ENCODE results near the gene NEDD4L. TPM values are rescaled to one million over a fixed set of nuclear protein-coding genes. Genes with fewer than 3 reads are reported as not detected.

NEDD4L gene
- total and polyA plus RNA-seq, 5 donors from 2014 or later, result 4.4 to 19.6 (median 7.8) TPM

GRCh38 chr18:58105206-58105887, 61.3 kb downstream of the NEDD4L start:
- H3K27ac ChIP-seq (ENCODE audit: insufficient read depth, low read length, poor library complexity, severe bottlenecking), result no peak overlapping the region
- H3K27me3 Mint-ChIP-seq, result peaks cover 9% of the 10 kb centered on the region
- peaks cover 2% of the 10 kb centered on the region for H3K27me3 ChIP-seq (ENCODE audit: control insufficient read depth, insufficient read depth, low read length)
- H3K4me3 Mint-ChIP-seq, result no peak overlapping the region
- H3K36me3 Mint-ChIP-seq, result no peaks in the 10 kb centered on the region
- peaks cover 0 to 4% (median 0%) of the 10 kb centered on the region in 7 donors for H3K9me3 Mint-ChIP-seq
- H3K4me1 ChIP-seq (ENCODE audit: control insufficient read depth, insufficient read depth, low read length, poor library complexity, severe bottlenecking), result no peaks in the 10 kb centered on the region
- H3K36me3 ChIP-seq (ENCODE audit: control insufficient read depth, insufficient read depth, low read length), result no peaks in the 10 kb centered on the region
- DNase-seq, result no peak
- H3K4me3 ChIP-seq (ENCODE audit: low read depth, low read length), result no peak overlapping the region
- H3K27ac Mint-ChIP-seq, result no peak overlapping the region
- peaks cover 0 to 10% (median 5%) of the 10 kb centered on the region in 4 donors for H3K4me1 Mint-ChIP-seq
- H3K9me3 ChIP-seq (ENCODE audit: control insufficient read depth in 2 of 2, low read length in 2 of 2), result no peaks in the 10 kb centered on the region
- no peak for ATAC-seq (ENCODE audit: low read depth in 2 of 2)

GRCh38 chr18:58105888-58106260, 61.8 kb downstream of the NEDD4L start:
- Histone ChIP-seq H3K27me3 (ENCODE audit: control insufficient read depth, insufficient read depth, low read length) (peaks cover 2% of the 10 kb centered on the region), H3K36me3 (ENCODE audit: control insufficient read depth, insufficient read depth, low read length) (no peaks in the 10 kb centered on the region), H3K9me3 (ENCODE audit: control insufficient read depth in 2 of 2, low read length in 2 of 2) (no peaks in the 10 kb centered on the region), H3K27ac (ENCODE audit: insufficient read depth, low read length, poor library complexity, severe bottlenecking) (no peak overlapping the region), H3K4me3 (ENCODE audit: low read depth, low read length) (no peak overlapping the region), H3K4me1 (ENCODE audit: control insufficient read depth, insufficient read depth, low read length, poor library complexity, severe bottlenecking) (no peaks in the 10 kb centered on the region)
- DNase-seq (no peak), ATAC-seq (ENCODE audit: low read depth in 2 of 2) (no peak)
- no peak overlapping the region for H3K4me3 Mint-ChIP-seq
- peaks cover 0 to 10% (median 5%) of the 10 kb centered on the region in 4 donors for H3K4me1 Mint-ChIP-seq
- no peaks in the 10 kb centered on the region for H3K36me3 Mint-ChIP-seq
- H3K27ac Mint-ChIP-seq, result no peak overlapping the region
- peaks cover 0 to 4% (median 0%) of the 10 kb centered on the region in 7 donors for H3K9me3 Mint-ChIP-seq
- H3K27me3 Mint-ChIP-seq, result peaks cover 9% of the 10 kb centered on the region

DNA sequence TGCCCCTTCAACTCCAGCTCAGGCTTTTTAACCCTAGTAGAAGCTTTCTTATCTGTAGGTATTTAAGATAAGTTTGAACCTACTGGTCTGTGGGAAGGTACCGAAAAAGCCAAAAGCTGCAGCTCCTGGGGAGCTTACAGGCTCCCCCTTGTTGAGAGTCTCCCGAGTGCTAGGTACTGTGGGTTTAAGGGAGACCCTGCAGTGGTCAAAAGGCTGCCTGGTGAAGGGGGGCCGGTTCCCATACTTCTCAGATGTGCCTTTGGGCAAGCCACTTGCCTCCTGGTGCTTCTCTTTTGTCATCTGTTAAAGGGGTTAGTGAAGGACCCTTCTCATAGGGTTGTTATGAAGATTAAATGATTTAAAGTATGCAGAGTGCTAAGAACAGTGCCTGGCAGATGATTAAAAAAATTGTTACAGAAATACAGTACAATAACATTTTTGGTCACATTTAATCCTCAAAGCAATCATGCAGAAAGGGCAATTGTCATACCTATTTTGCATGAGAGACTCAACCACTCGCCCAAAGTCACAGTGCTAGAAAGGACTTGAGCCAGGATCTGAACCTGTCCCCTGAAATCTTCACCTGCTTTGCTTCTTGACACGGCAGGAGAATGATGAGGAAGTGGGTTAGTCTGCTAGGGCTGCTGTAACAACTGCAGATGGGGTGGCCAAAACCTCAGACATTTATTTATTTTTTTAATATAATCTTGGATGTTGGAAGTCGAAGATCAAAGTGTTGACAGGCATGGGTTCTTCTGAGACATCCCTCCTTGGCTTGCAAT, 62.5 kb downstream of the NEDD4L start:
- Histone ChIP-seq H3K27me3 (ENCODE audit: control insufficient read depth, insufficient read depth, low read length) (peaks cover 2% of the 10 kb centered on the region), H3K36me3 (ENCODE audit: control insufficient read depth, insufficient read depth, low read length) (no peaks in the 10 kb centered on the region), H3K4me1 (ENCODE audit: control insufficient read depth, insufficient read depth, low read length, poor library complexity, severe bottlenecking) (no peaks in the 10 kb centered on the region), H3K4me3 (ENCODE audit: low read depth, low read length) (no peak overlapping the region), H3K9me3 (ENCODE audit: control insufficient read depth in 2 of 2, low read length in 2 of 2) (no peaks in the 10 kb centered on the region), H3K27ac (ENCODE audit: insufficient read depth, low read length, poor library complexity, severe bottlenecking) (no peak overlapping the region)
- Mint-ChIP-seq H3K36me3 (no peaks in the 10 kb centered on the region), H3K4me1 (peaks cover 0 to 10% (median 4%) of the 10 kb centered on the region in 4 donors), H3K9me3 (peaks cover 0 to 4% (median 0%) of the 10 kb centered on the region in 7 donors), H3K27ac (no peak overlapping the region), H3K4me3 (no peak overlapping the region), H3K27me3 (peaks cover 9% of the 10 kb centered on the region)
- ATAC-seq (ENCODE audit: low read depth in 2 of 2), result no peak
- DNase-seq, result no peak

DNA sequence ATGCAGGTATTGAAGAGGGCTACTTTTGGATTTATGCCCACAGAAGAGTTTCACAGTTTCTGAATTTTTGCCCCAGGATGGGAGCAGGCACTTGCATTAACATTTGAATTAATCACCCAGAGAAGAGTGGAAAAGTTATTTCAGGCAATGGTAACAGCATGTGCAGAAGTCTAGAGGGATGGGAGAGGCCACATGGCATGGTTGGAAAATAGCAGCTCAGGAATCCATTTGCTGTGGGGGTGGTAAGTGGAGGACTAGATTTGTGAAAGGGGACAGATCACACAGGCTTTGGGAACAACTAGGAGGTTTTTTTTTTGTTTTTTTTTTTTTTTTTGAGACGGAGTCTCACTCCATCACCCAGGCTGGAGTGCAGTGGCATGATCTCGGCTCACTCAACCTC, 65.2 kb downstream of the NEDD4L start:
- Mint-ChIP-seq H3K27ac (no peak overlapping the region), H3K9me3 (peaks cover 0 to 1% (median 0%) of the 10 kb centered on the region in 7 donors), H3K27me3 (no peaks in the 10 kb centered on the region), H3K4me1 (peaks cover 0 to under 1% (median under 1%) of the 10 kb centered on the region in 4 donors), H3K4me3 (no peak overlapping the region), H3K36me3 (no peaks in the 10 kb centered on the region)
- H3K4me1 ChIP-seq (ENCODE audit: control insufficient read depth, insufficient read depth, low read length, poor library complexity, severe bottlenecking), result no peaks in the 10 kb centered on the region
- no peak overlapping the region for H3K27ac ChIP-seq (ENCODE audit: insufficient read depth, low read length, poor library complexity, severe bottlenecking)
- H3K27me3 ChIP-seq (ENCODE audit: control insufficient read depth, insufficient read depth, low read length), result peaks cover 2% of the 10 kb centered on the region
- ATAC-seq (ENCODE audit: low read depth in 2 of 2) (no peak), DNase-seq (no peak)
- no peak overlapping the region for H3K4me3 ChIP-seq (ENCODE audit: low read depth, low read length)
- no peaks in the 10 kb centered on the region for H3K36me3 ChIP-seq (ENCODE audit: control insufficient read depth, insufficient read depth, low read length)
- no peaks in the 10 kb centered on the region for H3K9me3 ChIP-seq (ENCODE audit: control insufficient read depth in 2 of 2, low read length in 2 of 2)

DNA sequence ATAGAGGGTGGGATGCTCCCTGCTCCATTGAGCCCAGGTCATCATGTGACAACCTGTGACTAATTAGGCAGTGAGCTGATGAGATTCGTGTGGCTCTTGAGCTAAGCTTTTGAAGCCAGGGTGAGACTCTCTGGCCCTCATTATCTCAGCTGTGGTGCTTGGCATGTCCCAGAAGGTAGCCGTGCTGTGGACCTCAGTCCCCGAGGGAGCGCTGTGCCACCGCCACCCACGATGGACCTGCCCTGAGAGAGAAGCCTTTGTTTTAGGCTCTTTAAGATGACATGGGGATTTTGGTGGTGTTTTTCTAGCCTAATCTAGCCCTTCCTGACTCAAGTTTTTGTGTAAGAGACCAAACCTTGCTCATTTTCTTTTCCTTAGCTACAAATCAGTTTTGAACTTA, 66.4 kb downstream of the NEDD4L start:
- Histone ChIP-seq H3K4me3 (ENCODE audit: low read depth, low read length) (no peak overlapping the region), H3K36me3 (ENCODE audit: control insufficient read depth, insufficient read depth, low read length) (no peaks in the 10 kb centered on the region), H3K4me1 (ENCODE audit: control insufficient read depth, insufficient read depth, low read length, poor library complexity, severe bottlenecking) (no peaks in the 10 kb centered on the region), H3K27me3 (ENCODE audit: control insufficient read depth, insufficient read depth, low read length) (no peaks in the 10 kb centered on the region), H3K27ac (ENCODE audit: insufficient read depth, low read length, poor library complexity, severe bottlenecking) (no peak overlapping the region), H3K9me3 (ENCODE audit: control insufficient read depth in 2 of 2, low read length in 2 of 2) (no peaks in the 10 kb centered on the region)
- no peaks in the 10 kb centered on the region for H3K27me3 Mint-ChIP-seq
- no peak overlapping the region for H3K27ac Mint-ChIP-seq
- H3K9me3 Mint-ChIP-seq, result peaks cover 0 to 1% (median 0%) of the 10 kb centered on the region in 7 donors
- ATAC-seq (ENCODE audit: low read depth in 2 of 2) (no peak), DNase-seq (no peak)
- no peaks in the 10 kb centered on the region for H3K4me1 Mint-ChIP-seq
- no peak overlapping the region for H3K4me3 Mint-ChIP-seq
- H3K36me3 Mint-ChIP-seq, result no peaks in the 10 kb centered on the region

GRCh38 chr18:58112174-58112573, 68.1 kb downstream of the NEDD4L start:
- no peak for DNase-seq
- Histone ChIP-seq H3K27ac (ENCODE audit: insufficient read depth, low read length, poor library complexity, severe bottlenecking) (no peak overlapping the region), H3K27me3 (ENCODE audit: control insufficient read depth, insufficient read depth, low read length) (no peaks in the 10 kb centered on the region), H3K36me3 (ENCODE audit: control insufficient read depth, insufficient read depth, low read length) (no peaks in the 10 kb centered on the region), H3K4me1 (ENCODE audit: control insufficient read depth, insufficient read depth, low read length, poor library complexity, severe bottlenecking) (no peaks in the 10 kb centered on the region), H3K9me3 (ENCODE audit: control insufficient read depth in 2 of 2, low read length in 2 of 2) (no peaks in the 10 kb centered on the region), H3K4me3 (ENCODE audit: low read depth, low read length) (no peak overlapping the region)
- no peak for ATAC-seq (ENCODE audit: low read depth in 2 of 2)
- H3K4me1 Mint-ChIP-seq, result no peaks in the 10 kb centered on the region
- no peaks in the 10 kb centered on the region for H3K36me3 Mint-ChIP-seq
- H3K4me3 Mint-ChIP-seq, result no peak overlapping the region
- H3K27me3 Mint-ChIP-seq, result no peaks in the 10 kb centered on the region
- peaks cover 0 to 1% (median 0%) of the 10 kb centered on the region in 7 donors for H3K9me3 Mint-ChIP-seq
- H3K27ac Mint-ChIP-seq, result no peak overlapping the region

DNA sequence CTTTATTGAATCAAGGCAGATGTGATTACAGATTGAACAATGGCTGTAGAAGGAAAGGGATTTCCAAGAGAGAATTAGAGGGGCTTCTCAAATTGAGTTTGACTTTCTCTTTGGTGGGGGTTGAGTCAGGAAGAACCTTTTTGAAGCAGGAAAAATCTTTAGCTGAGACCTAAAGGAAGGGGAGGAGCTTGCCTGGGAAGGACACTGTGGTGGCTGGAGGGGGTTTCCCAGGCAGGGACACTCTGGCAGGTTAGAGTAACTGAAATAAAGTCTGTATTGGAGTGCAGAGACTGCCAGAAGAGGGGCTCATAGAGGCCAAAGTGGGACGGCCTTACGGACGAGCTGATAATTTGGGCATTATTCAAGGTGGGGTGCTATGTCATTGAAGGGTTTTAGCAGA, 69.3 kb downstream of the NEDD4L start:
- DNase-seq, result no peak
- Mint-ChIP-seq H3K4me3 (no peak overlapping the region), H3K4me1 (no peaks in the 10 kb centered on the region), H3K27me3 (no peaks in the 10 kb centered on the region), H3K27ac (peak overlapping the region in 2 of 3 donors; percentile 23 to 34), H3K36me3 (no peaks in the 10 kb centered on the region), H3K9me3 (peaks cover 0 to 1% (median 0%) of the 10 kb centered on the region in 7 donors)
- H3K4me1 ChIP-seq (ENCODE audit: control insufficient read depth, insufficient read depth, low read length, poor library complexity, severe bottlenecking), result no peaks in the 10 kb centered on the region
- H3K27me3 ChIP-seq (ENCODE audit: control insufficient read depth, insufficient read depth, low read length), result no peaks in the 10 kb centered on the region
- no peak overlapping the region for H3K4me3 ChIP-seq (ENCODE audit: low read depth, low read length)
- no peak overlapping the region for H3K27ac ChIP-seq (ENCODE audit: insufficient read depth, low read length, poor library complexity, severe bottlenecking)
- H3K9me3 ChIP-seq (ENCODE audit: control insufficient read depth in 2 of 2, low read length in 2 of 2), result no peaks in the 10 kb centered on the region
- no peaks in the 10 kb centered on the region for H3K36me3 ChIP-seq (ENCODE audit: control insufficient read depth, insufficient read depth, low read length)
- no peak for ATAC-seq (ENCODE audit: low read depth in 2 of 2)

Measured in CD4-positive, CD25-positive, alpha-beta regulatory T cell (primary cell).